HG03039 (cell line): Measurements from ENCODE around the gene GYPA.
"Not testable (repeated sequence)": the region's sequence is repeated elsewhere in the genome, so short reads cannot be mapped to it uniquely, and the experiment has no call there.

ENCODE experiments used
- ATAC-seq: cut with Tn5 transposase; IDR thresholded peaks from one replicate; pipeline ENCODE4 v1.9.1; 2021; ENCODE audit warnings: mild to moderate bottlenecking, moderate library complexity; ENCODE audit not compliant: unreplicated experiment

Gene GYPA

GRCh38 chr4:144140594-144141295 is at the start of gene GYPA:
Gene GYPA, minus strand, starts transcription at chr4:144140718. Its CDS starts 83 bp downstream, at chr4:144140635.
- ATAC-seq = not testable (repeated sequence)

GRCh38 chr4:144190009-144190408 is 49.5 kb upstream of the GYPA start:
- ATAC-seq = no peak

- no peak for ATAC-seq
Observed at GRCh38 chr4:144189121-144189520, 48.6 kb upstream of the GYPA start.

- ATAC-seq = no peak
Observed at GRCh38 chr4:144185086-144185485, 44.6 kb upstream of the GYPA start.

- no peak for ATAC-seq
Observed at GRCh38 chr4:144183165-144183564, 42.6 kb upstream of the GYPA start.

GRCh38 chr4:144181391-144181790 is 40.9 kb upstream of the GYPA start:
- no peak for ATAC-seq

- no peak for ATAC-seq
Observed at GRCh38 chr4:144179152-144179739, 38.7 kb upstream of the GYPA start.

- ATAC-seq = no peak
Observed at GRCh38 chr4:144178414-144178813, 37.9 kb upstream of the GYPA start.

GRCh38 chr4:144176476-144176875 is 36.0 kb upstream of the GYPA start:
- no peak for ATAC-seq

GRCh38 chr4:144174401-144175067 is 34.0 kb upstream of the GYPA start:
- ATAC-seq = peak; percentile 83

GRCh38 chr4:144171697-144172096 is 31.2 kb upstream of the GYPA start:
- ATAC-seq = no peak

- no peak for ATAC-seq
Observed at GRCh38 chr4:144169211-144169610, 28.7 kb upstream of the GYPA start.

- no peak for ATAC-seq
Observed at GRCh38 chr4:144154044-144154443, 13.5 kb upstream of the GYPA start.

- peak; percentile 78 for ATAC-seq
Observed at GRCh38 chr4:144142690-144143326, 2.3 kb upstream of the GYPA start.

- ATAC-seq = no peak
Observed at GRCh38 chr4:144141493-144141892, 975 bp upstream of the GYPA start.

GRCh38 chr4:144139991-144140390 is 527 bp downstream of the GYPA start:
- not testable (repeated sequence) for ATAC-seq

GRCh38 chr4:144139547-144139946 is 971 bp downstream of the GYPA start:
- not testable (repeated sequence) for ATAC-seq

- not testable (repeated sequence) for ATAC-seq
Observed at GRCh38 chr4:144138239-144138638, 2.3 kb downstream of the GYPA start.

- not testable (repeated sequence) for ATAC-seq
Observed at GRCh38 chr4:144137137-144137931, 3.2 kb downstream of the GYPA start.

- ATAC-seq = not testable (repeated sequence)
Observed at GRCh38 chr4:144136189-144136588, 4.3 kb downstream of the GYPA start.

GRCh38 chr4:144130167-144130566 is 10.4 kb downstream of the GYPA start:
- ATAC-seq = not testable (repeated sequence)
